K562 (cell line): Measurements from ENCODE around the gene IL1RL1. TPM values are rescaled to one million over a fixed set of nuclear protein-coding genes. Genes with fewer than 3 reads are reported as not detected.

ENCODE experiments used
- ATAC-seq: fragments of 200-7000 bp; cut with Tn5 transposase; 3 replicates; pipeline ENCODE4 v1.9.1; 2020; ENCODE audit warnings: moderate library complexity
- BruUV-seq: library from RNA; stranded (reverse); fragments of 400-500 nt; replicated peaks from 2 replicates; lab custom pipeline; 2021; lab: Mats Ljungman, UMichigan
- CTCF ChIA-PET: fragments of 300-600 bp; formaldehyde crosslinking; extraction: SDS; loops from one replicate; lab custom pipeline; 2021; ENCODE audit warnings: low intra/inter-chr PET ratio; lab: Yijun Ruan, JAX
- POLR2A ChIA-PET: fragments of 300-600, 350-650 bp; sonication (Branson Sonifier 250); formaldehyde crosslinking; extraction: SDS; loops from one replicate; lab custom pipeline; 2021; ENCODE audit warnings: antibody characterized with exemption, inconsistent platforms; lab: Yijun Ruan, JAX
- DNase-seq, 4 experiments: peaks; one replicate each; pipeline versions ENCODE4 v3.0.0 to v3.0.0-alpha.2; 2011 to 2018; ENCODE audit warnings: low spot score in 3 of 4, mixed read lengths in 3 of 4; ENCODE audit errors: extremely low read depth in 1 of 4
- FAIRE-seq: peaks from 2 replicates; lab custom pipeline; 2011; peaks lifted over from hg19 to GRCh38; lab: Jason Lieb, UNC
- H2AFZ ChIP-seq: 2 replicates; pipeline ENCODE4 v1.6.0; 2011; ENCODE audit warnings: low read depth, low read length, control low read depth, inconsistent platforms
- H3K27ac ChIP-seq: fragments of 200-600 bp; 3 replicates; pipeline ENCODE4 v1.8.0; 2011; ENCODE audit warnings: low read depth, mild to moderate bottlenecking, control low read depth, inconsistent platforms, low read length, moderate library complexity, mixed read lengths; ENCODE audit errors: extremely low read depth
- H3K27me3 ChIP-seq, 2 experiments: fragments of 300-600 bp in 1 of 2; 2 replicates in 1 of 2; 3 replicates in 1 of 2; pipeline versions ENCODE4 v1.6.0 to v1.8.0; 2011; ENCODE audit warnings: inconsistent platforms in 2 of 2, low read length in 2 of 2, mild to moderate bottlenecking in 1 of 2, mixed read lengths in 1 of 2, moderate library complexity in 1 of 2; ENCODE audit not compliant: control insufficient read depth in 2 of 2, insufficient read depth in 2 of 2
- H3K36me3 ChIP-seq: fragments of 300-600 bp; 3 replicates; pipeline ENCODE4 v1.8.0; 2011; ENCODE audit warnings: mild to moderate bottlenecking, low read length, inconsistent platforms; ENCODE audit not compliant: control insufficient read depth, insufficient read depth
- H3K4me1 ChIP-seq, 2 experiments: fragments of 200-600 bp in 1 of 2; replicated peaks in 1 of 2; 2 replicates in 1 of 2; 3 replicates in 1 of 2; pipeline versions ENCODE4 v1.5.1 to v1.8.0; 2011; ENCODE audit warnings: inconsistent platforms in 2 of 2, low read length in 2 of 2, mild to moderate bottlenecking in 1 of 2, mixed read lengths in 1 of 2, moderate library complexity in 1 of 2; ENCODE audit not compliant: control insufficient read depth in 2 of 2, insufficient read depth in 2 of 2
- H3K4me2 ChIP-seq: 2 replicates; pipeline ENCODE4 v1.6.1; 2011; ENCODE audit warnings: low read length, control low read depth, inconsistent platforms, mixed read lengths; ENCODE audit not compliant: insufficient read depth
- H3K4me3 ChIP-seq: fragments of 200-600 bp; sonication (generic), shearing (Covaris generic); 2 replicates; pipeline ENCODE4 v1.5.1; 2016; ENCODE audit warnings: control low read depth, inconsistent platforms
- H3K79me2 ChIP-seq: fragments of 200-600 bp; 3 replicates; pipeline ENCODE4 v1.8.0; 2011; ENCODE audit warnings: low read length, inconsistent platforms; ENCODE audit not compliant: control insufficient read depth, insufficient read depth
- H3K9ac ChIP-seq, 2 experiments: 2 replicates each; pipeline versions ENCODE4 v1.6.0 to v1.6.1; 2011; ENCODE audit warnings: low read depth in 2 of 2, low read length in 2 of 2, control low read depth in 1 of 2, inconsistent platforms in 1 of 2, mild to moderate bottlenecking in 1 of 2, mixed read lengths in 1 of 2; ENCODE audit not compliant: insufficient read depth in 1 of 2
- H3K9me1 ChIP-seq: one replicate; pipeline ENCODE4 v1.6.0; 2011; ENCODE audit warnings: inconsistent platforms, mild to moderate bottlenecking, low read length, moderate library complexity; ENCODE audit not compliant: control insufficient read depth, insufficient read depth
- H3K9me3 ChIP-seq: replicated peaks from 2 replicates; pipeline ENCODE4 v1.5.1; 2011; ENCODE audit warnings: low read depth, low read length, inconsistent platforms; ENCODE audit not compliant: control insufficient read depth, insufficient read depth
- H4K20me1 ChIP-seq: replicated peaks from 2 replicates; pipeline ENCODE4 v1.6.1; 2011; ENCODE audit warnings: low read length, inconsistent platforms, mixed read lengths; ENCODE audit not compliant: control insufficient read depth, insufficient read depth
- ATF1 ChIP-seq, 2 experiments: fragments of 450-650 bp in 1 of 2; IDR thresholded peaks; 2 replicates each; pipeline ENCODE4 v1.6.1; 2016; ENCODE audit warnings: missing compliant biosample characterization in 1 of 2, missing genetic modification characterization in 1 of 2
- CBFA2T3 ChIP-seq: fragments of 450-650 bp; IDR thresholded peaks from 2 replicates; pipeline ENCODE4 v1.6.1; 2017
- CREB3 ChIP-seq: fragments of 450-650 bp; conservative IDR thresholded peaks from 2 replicates; pipeline ENCODE4 v1.6.1; 2016; ENCODE audit warnings: missing genetic modification characterization, low read depth, mild to moderate bottlenecking, missing compliant biosample characterization, moderate library complexity
- EP300 ChIP-seq: IDR thresholded peaks from 2 replicates; pipeline ENCODE4 v1.6.1; 2012; ENCODE audit warnings: low read length, improper control_type of control experiment
- IFI16 ChIP-seq: fragments of 250-450 bp; sonication (Bioruptor Pico); IDR thresholded peaks from 2 replicates; pipeline ENCODE4 v2.1.2; 2022; ENCODE audit warnings: mild to moderate bottlenecking, inconsistent platforms
- JUN ChIP-seq, 2 experiments: sonication (generic) in 1 of 2; formaldehyde crosslinking in 1 of 2; IDR thresholded peaks; 2 replicates each; pipeline versions ENCODE4 v1.6.1 to v1.8.0; 2012 to 2022; ENCODE audit warnings: borderline replicate concordance in 2 of 2, mild to moderate bottlenecking in 2 of 2, improper control_type of control experiment in 1 of 2, low read depth in 1 of 2, low read length in 1 of 2, missing genetic modification reagents in 1 of 2
- KDM2B ChIP-seq: fragments of 250-450 bp; sonication (Bioruptor Pico); IDR thresholded peaks from 2 replicates; pipeline ENCODE4 v1.8.0; 2021; ENCODE audit warnings: mild to moderate bottlenecking, moderate library complexity
- KLF10 ChIP-seq: fragments of 250-450 bp; sonication (Bioruptor Pico); IDR thresholded peaks from 2 replicates; pipeline ENCODE4 v1.6.1; 2021; ENCODE audit warnings: matching md5 sums
- L3MBTL2 ChIP-seq: fragments of 450-650 bp; IDR thresholded peaks from 2 replicates; pipeline ENCODE4 v1.6.1; 2016; ENCODE audit warnings: mild to moderate bottlenecking, moderate library complexity
- RFX1 ChIP-seq: fragments of 450-650 bp; IDR thresholded peaks from 2 replicates; pipeline ENCODE4 v1.6.1; 2016; ENCODE audit warnings: mild to moderate bottlenecking, moderate library complexity
- SLC30A9 ChIP-seq: fragments of 250-450 bp; sonication (Bioruptor Pico); IDR thresholded peaks from 2 replicates; pipeline ENCODE4 v1.8.0; 2022; ENCODE audit warnings: mild to moderate bottlenecking, moderate library complexity
- ZBTB17 ChIP-seq: fragments of 450-650 bp; formaldehyde crosslinking; IDR thresholded peaks from 2 replicates; pipeline ENCODE4 v1.4.0; 2020; ENCODE audit warnings: mild to moderate bottlenecking
- ZBTB8A ChIP-seq: fragments of 450-650 bp; IDR thresholded peaks from 2 replicates; pipeline ENCODE4 v1.6.1; 2018; ENCODE audit warnings: mild to moderate bottlenecking, moderate library complexity; ENCODE audit not compliant: partially characterized antibody
- ZNF449 ChIP-seq: fragments of 250-450 bp; sonication (Bioruptor Pico); IDR thresholded peaks from 2 replicates; pipeline ENCODE4 v1.8.0; 2022; ENCODE audit warnings: moderate library complexity, mild to moderate bottlenecking, inconsistent platforms
- ZNF512 ChIP-seq: IDR thresholded peaks from 2 replicates; pipeline ENCODE4 v1.6.1; 2016; ENCODE audit warnings: missing genetic modification characterization, missing compliant biosample characterization
- ZNF584 ChIP-seq: fragments of 200-800 bp; sonication (Bioruptor generic); IDR thresholded peaks from 2 replicates; pipeline ENCODE4 v1.6.1; 2016; ENCODE audit warnings: low read depth, mild to moderate bottlenecking, missing genetic modification characterization, missing compliant biosample characterization
- ZNF699 ChIP-seq: fragments of 250-450 bp; sonication (Bioruptor Pico); IDR thresholded peaks from 2 replicates; pipeline ENCODE4 v1.8.0; 2021; ENCODE audit warnings: mild to moderate bottlenecking, moderate library complexity; ENCODE audit not compliant: insufficient replicate concordance
- WGBS: fragments of 100-300 bp; shearing (Covaris generic); methylation state at CpG from one replicate; pipeline ENCODE4 v1.1.6; 2016; ENCODE audit warnings: low coverage, mixed read lengths; ENCODE audit not compliant: insufficient coverage; ENCODE audit errors: missing lambda C conversion rate; 5-methylcytosine and 5-hydroxymethylcytosine counted together
- in situ Hi-C: fragments of 300-500 bp; cut with MboI; formaldehyde crosslinking; loops from 4 replicates; pipeline ENCODE4 v1.15.0; 2018; ENCODE audit warnings: inconsistent platforms, mixed read lengths
- intact Hi-C: fragments of 100-400 bp; cut with micrococcal nuclease; formaldehyde crosslinking; loops from 2 replicates; pipeline ENCODE4 v1.14.2; 2022
- polyA plus RNA-seq, 8 experiments: library from polyadenylated mRNA; depleted of rRNA in 4 of 8; stranded (reverse) in 5 of 8; unstranded in 3 of 8; fragments of >200 nt; fragmentation: Nextera tagmentation in 2 of 8; fragmentation: Illumina TruSeq in 1 of 8; extraction: Ambion mirVana in 2 of 8; extraction: Trizol in 1 of 8; gene quantifications; 2 replicates each; pipeline versions ENCODE4 v1.2.1 to v1.2.3, GENCODE V29; 2011 to 2014; ENCODE audit warnings: inconsistent platforms in 1 of 8, missing spikeins in 1 of 8
- total RNA-seq, 7 experiments: library from RNA; depleted of rRNA in 6 of 7; stranded (reverse); fragments of >200 nt in 6 of 7; fragmentation: Illumina TruSeq in 2 of 7; extraction: Trizol in 2 of 7; gene quantifications; 2 replicates each; pipeline versions ENCODE4 v1.2.1 to v1.2.3, GENCODE V29; 2011 to 2021; ENCODE audit warnings: low replicate concordance in 1 of 7

The IL1RL1 gene
- total and polyA plus RNA-seq, 9 of the 15 experiments (the other 6 are each of a cell fraction or from before 2014, with no cell fraction given) = 0.06 to 3.3 (median 0.59) TPM

- Histone ChIP-seq H3K9me1 (no peaks in the 10 kb centered on the region), H3K9ac (no peak overlapping the region), H3K4me3 (no peak overlapping the region), H3K4me2 (0 out of 2 replicates have a peak overlapping the region, but pooled peaks have one; percentile 2), H4K20me1 (no peaks in the 10 kb centered on the region), H3K4me1 (no peaks in the 10 kb centered on the region; a peak in 1 of 5 replicates), H3K79me2 (no peaks in the 10 kb centered on the region), H3K9me3 (no peaks in the 10 kb centered on the region), H3K27ac (no peak overlapping the region), H3K27me3 (peaks cover 0 to 9% of the 10 kb centered on the region in 2 experiments; a peak in 2 of 5 replicates), H3K36me3 (no peaks in the 10 kb centered on the region), H2AFZ (peak overlapping the region; percentile 16; the same call in 1 of the 2 replicates)
- ATAC-seq = no peak
- peak; percentile 65 for FAIRE-seq
- WGBS = 10% methylated on average over 6 of the region's 6 CpGs
- ChIA-PET CTCF (no interaction called here), POLR2A (interaction anchor here (0.7 kb wide), 1 partner anchor 257 kb away, joined by 3 read pairs; no protein-coding TSS in a partner anchor)
- in situ Hi-C loops = no loop called here
- no peak for DNase-seq
- intact Hi-C loops = no loop called here
- no TSS peak for BruUV-seq
- TF ChIP-seq KDM2B (CRISPR knock-in tag) (no peak), ZBTB17 (CRISPR knock-in tag) (no peak), SLC30A9 (no peak), ZNF449 (no peak), RFX1 (no peak), IFI16 (CRISPR knock-in tag) (no peak), L3MBTL2 (no peak), ZBTB8A (no peak), JUN (IDR thresholded peaks at IDR 0.05; ENCODE audit: borderline replicate concordance, low read depth, low read length) (no peak), JUN (CRISPR knock-in tag; IDR thresholded peaks at IDR 0.05; ENCODE audit: borderline replicate concordance) (no peak), ZNF584 (CRISPR knock-in tag) (0 out of 2 replicates have a peak, but pooled peaks have one; percentile 50), CBFA2T3 (0 out of 2 replicates have a peak, but pooled peaks have one; percentile 16), ZNF512 (tag) (no peak), KLF10 (CRISPR knock-in tag) (no peak), EP300 (no peak), ATF1 (CRISPR knock-in tag; IDR thresholded peaks at IDR 0.05) (no peak), ATF1 (tag; IDR thresholded peaks at IDR 0.05) (peak; percentile 54; the same call in 1 of the 2 replicates), CREB3 (tag) (no peak), ZNF699 (CRISPR knock-in tag) (no peak)
Measured at GRCh38 chr2:102273619-102274211, 37.6 kb upstream of the IL1RL1 start.
